Stomach (tissue), 4 donors: ENCODE results near the gene TLK1.

Experiments used
- CTCF ChIP-seq, 7 experiments: fragments of 450-650 bp in 4 of 7; fragments of 200-600 bp in 3 of 7; sonication (generic) in 3 of 7; IDR thresholded peaks; one replicate each; pipeline ENCODE4 v1.5.1; 2016 to 2019; ENCODE audit warnings: antibody characterized with exemption in 7 of 7, control low read depth in 2 of 7, mild to moderate bottlenecking in 1 of 7
- EP300 ChIP-seq: sonication (generic); formaldehyde crosslinking; IDR thresholded peaks from one replicate; pipeline ENCODE4 v1.6.1; 2017; ENCODE audit warnings: antibody characterized with exemption
- POLR2A ChIP-seq, 4 donors: fragments of 450-650 bp; IDR thresholded peaks; one replicate each; pipeline ENCODE4 v1.6.1; 2016; ENCODE audit warnings: antibody characterized with exemption in 4 of 4, control low read depth in 2 of 4, mild to moderate bottlenecking in 1 of 4, moderate library complexity in 1 of 4
- POLR2AphosphoS5 ChIP-seq, 3 donors: sonication (generic); formaldehyde crosslinking; IDR thresholded peaks; one replicate each; pipeline ENCODE4 v1.6.1; 2016; ENCODE audit warnings: antibody characterized with exemption in 3 of 3

GRCh38 chr2:171084128-171084527, 76.6 kb downstream of the TLK1 start:
- TF ChIP-seq POLR2A (IDR thresholded peaks at IDR 0.05) (no peak), CTCF (IDR thresholded peaks at IDR 0.05) (no peak), POLR2AphosphoS5 (IDR thresholded peaks at IDR 0.05) (no peak), EP300 (no peak)
